Measurements from ENCODE around the gene GALNT2. TPM values are rescaled to one million over a fixed set of nuclear protein-coding genes. Genes with fewer than 3 reads are reported as not detected.

The GALNT2 gene
- total and polyA plus RNA-seq, 7 donors: 8.4 to 43.8 (median 37.1) TPM

DNA sequence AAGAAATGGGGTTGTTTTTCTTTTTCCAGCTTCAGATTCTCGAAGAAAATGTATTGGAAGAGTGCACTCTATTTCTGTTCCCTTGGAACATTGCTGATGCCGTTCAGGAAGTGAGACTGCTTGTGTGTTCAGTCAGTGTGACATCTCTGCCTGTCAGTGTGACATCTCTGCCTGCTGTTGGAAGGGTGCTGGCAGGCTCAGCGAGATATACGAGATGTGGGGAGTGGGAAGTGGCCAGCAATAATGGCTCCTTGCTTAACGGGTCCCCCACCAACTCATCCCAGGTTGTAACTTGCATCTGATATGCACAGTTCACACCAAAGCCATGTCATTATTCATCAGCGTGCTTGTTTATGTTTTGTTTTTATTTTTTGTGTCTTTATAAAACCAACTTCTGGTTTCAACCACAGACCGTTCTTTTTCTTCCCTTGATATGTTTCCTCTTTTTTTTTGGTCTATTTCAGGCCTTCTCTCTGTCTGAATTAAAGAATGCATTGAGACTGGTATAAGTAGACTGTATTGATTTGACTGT is 145.4 kb downstream of the GALNT2 start:
- Histone ChIP-seq H3K27me3 (no peaks in the 10 kb centered on the region), H3K9me3 (peaks cover 0 to 2% (median 0%) of the 10 kb centered on the region in 4 donors), H3K4me1 (peaks cover 0 to 17% (median 11%) of the 10 kb centered on the region in 4 donors), H3K27ac (peak overlapping the region in 2 of 4 donors; percentile 3 to 32), H3K4me3 (no peak overlapping the region), H3K36me3 (no peaks in the 10 kb centered on the region)
- 48 to 80% methylated on average over 7 of the region's 7 CpGs for WGBS, 2 donors
- DNase-seq: no peak
- intact Hi-C loops (cut with DNase I): loop anchor here (5.0 kb wide), 1 partner anchor 145 kb away; the partner anchor contains the start of gene GALNT2
- peak in 2 of 4 donors; percentile 8 to 40 for TF ChIP-seq POLR2AphosphoS5 (IDR thresholded peaks at IDR 0.05)
- TF ChIP-seq, protein P1, sequence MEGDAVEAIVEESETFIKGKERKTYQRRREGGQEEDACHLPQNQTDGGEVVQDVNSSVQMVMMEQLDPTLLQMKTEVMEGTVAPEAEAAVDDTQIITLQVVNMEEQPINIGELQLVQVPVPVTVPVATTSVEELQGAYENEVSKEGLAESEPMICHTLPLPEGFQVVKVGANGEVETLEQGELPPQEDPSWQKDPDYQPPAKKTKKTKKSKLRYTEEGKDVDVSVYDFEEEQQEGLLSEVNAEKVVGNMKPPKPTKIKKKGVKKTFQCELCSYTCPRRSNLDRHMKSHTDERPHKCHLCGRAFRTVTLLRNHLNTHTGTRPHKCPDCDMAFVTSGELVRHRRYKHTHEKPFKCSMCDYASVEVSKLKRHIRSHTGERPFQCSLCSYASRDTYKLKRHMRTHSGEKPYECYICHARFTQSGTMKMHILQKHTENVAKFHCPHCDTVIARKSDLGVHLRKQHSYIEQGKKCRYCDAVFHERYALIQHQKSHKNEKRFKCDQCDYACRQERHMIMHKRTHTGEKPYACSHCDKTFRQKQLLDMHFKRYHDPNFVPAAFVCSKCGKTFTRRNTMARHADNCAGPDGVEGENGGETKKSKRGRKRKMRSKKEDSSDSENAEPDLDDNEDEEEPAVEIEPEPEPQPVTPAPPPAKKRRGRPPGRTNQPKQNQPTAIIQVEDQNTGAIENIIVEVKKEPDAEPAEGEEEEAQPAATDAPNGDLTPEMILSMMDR (IDR thresholded peaks at IDR 0.05): no peak

DNA sequence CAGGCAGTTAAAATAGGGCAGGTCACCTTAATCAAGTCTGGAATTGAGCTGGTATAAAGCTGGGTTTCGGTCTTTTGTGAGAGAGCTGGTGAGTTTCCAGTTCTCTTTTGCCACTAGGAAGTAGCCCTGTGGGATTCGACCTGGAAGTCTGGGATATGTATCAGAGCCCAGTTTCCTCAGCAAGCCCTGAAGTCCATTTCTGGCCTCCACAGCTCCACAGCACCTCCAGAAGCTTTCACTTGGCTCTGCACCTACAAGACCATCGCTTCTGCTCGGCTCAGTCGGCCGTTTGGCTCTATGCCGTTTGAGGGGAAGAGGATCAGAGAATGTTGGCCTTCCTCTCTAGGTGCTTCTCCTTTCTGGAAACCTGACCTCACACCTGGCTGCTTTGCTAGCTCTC is 148.0 kb downstream of the GALNT2 start:
- Histone ChIP-seq H3K4me3 (no peak overlapping the region), H3K27ac (peak overlapping the region; percentile 12 to 38 (median 34)), H3K27me3 (no peaks in the 10 kb centered on the region), H3K4me1 (peaks cover 0 to 16% (median 11%) of the 10 kb centered on the region in 4 donors), H3K9me3 (peaks cover 0 to 2% (median 0%) of the 10 kb centered on the region in 4 donors), H3K36me3 (no peaks in the 10 kb centered on the region)
- TF ChIP-seq POLR2AphosphoS5 (IDR thresholded peaks at IDR 0.05): no peak
- TF ChIP-seq, protein P1 (IDR thresholded peaks at IDR 0.05): peak; percentile 23 to 52 (median 40)
- WGBS, 2 donors: 37 to 60% methylated on average over 7 of the region's 7 CpGs
- peak; percentile 87 for DNase-seq
- intact Hi-C loops (cut with DNase I): loop anchor here (5.0 kb wide), 1 partner anchor 553 kb away; no protein-coding TSS in a partner anchor

DNA sequence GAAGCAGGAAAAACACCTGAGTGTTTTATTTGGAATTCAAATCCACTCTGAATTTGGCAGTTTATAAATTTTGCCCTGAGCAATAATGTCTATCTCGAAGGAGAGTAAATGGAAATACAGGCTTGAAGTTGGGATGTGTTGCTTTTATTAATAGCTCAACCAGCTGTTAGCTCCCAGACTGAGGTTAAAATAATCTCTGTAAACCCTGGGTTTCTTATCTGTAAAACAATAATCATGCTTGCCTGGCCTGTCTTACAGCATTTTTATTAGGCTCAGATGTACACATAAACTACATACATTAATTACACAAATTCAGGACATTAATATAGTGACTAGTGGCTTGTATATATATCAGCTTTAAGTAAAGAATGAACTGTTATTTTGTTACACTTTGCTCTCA is 148.5 kb downstream of the GALNT2 start:
- DNase-seq: no peak
- Histone ChIP-seq H3K4me3 (no peak overlapping the region), H3K27ac (peak overlapping the region in 1 of 4 donors; percentile 38), H3K27me3 (no peaks in the 10 kb centered on the region), H3K4me1 (peaks cover 0 to 14% (median 11%) of the 10 kb centered on the region in 4 donors), H3K9me3 (peaks cover 0 to 2% (median 0%) of the 10 kb centered on the region in 4 donors), H3K36me3 (no peaks in the 10 kb centered on the region)
- TF ChIP-seq, protein P1 (IDR thresholded peaks at IDR 0.05): no peak
- TF ChIP-seq POLR2AphosphoS5 (IDR thresholded peaks at IDR 0.05) (no peak), EP300 (IDR thresholded peaks at IDR 0.05) (no peak), POLR2A (IDR thresholded peaks at IDR 0.05) (no peak)
- 26 to 71% methylated on average over 1 of the region's 1 CpG for WGBS, 2 donors
- intact Hi-C loops (cut with DNase I): loop anchor here (5.0 kb wide), 1 partner anchor 553 kb away; no protein-coding TSS in a partner anchor

DNA sequence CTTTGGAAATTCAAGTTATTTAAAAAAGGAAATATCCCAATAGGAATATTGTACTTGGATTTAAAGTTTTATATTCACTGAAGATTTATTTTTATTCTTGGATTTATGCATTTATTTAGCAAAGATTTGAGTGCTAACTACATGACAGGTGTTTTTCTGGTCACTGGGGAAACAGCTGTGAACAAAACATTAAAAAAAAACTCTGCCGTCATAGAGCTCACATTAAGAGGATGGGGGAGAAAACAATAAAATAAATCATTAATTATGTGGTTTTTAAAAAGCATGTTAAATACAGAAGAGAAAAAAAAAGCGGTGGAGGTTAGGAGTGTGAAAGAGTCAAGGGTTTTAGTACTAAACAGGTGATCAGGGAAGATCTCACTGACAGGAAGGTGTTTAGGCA is 149.9 kb downstream of the GALNT2 start:
- intact Hi-C loops (cut with DNase I): loop anchor here (5.0 kb wide), 1 partner anchor 555 kb away; no protein-coding TSS in a partner anchor
- peaks cover 0 to 20% (median 11%) of the 10 kb centered on the region in 4 donors for H3K4me1 ChIP-seq
- WGBS, 2 donors: 82 to 94% methylated on average over 2 of the region's 2 CpGs

More for the DNA sequence above, 149.9 kb downstream of the GALNT2 start:
- Histone ChIP-seq H3K36me3 (no peaks in the 10 kb centered on the region), H3K27ac (no peak overlapping the region), H3K27me3 (no peaks in the 10 kb centered on the region), H3K9me3 (peaks cover 0 to 2% (median 0%) of the 10 kb centered on the region in 4 donors), H3K4me3 (no peak overlapping the region)
- no peak for TF ChIP-seq POLR2A (IDR thresholded peaks at IDR 0.05)
- TF ChIP-seq EP300 (IDR thresholded peaks at IDR 0.05): no peak
- TF ChIP-seq POLR2AphosphoS5 (IDR thresholded peaks at IDR 0.05): no peak
- TF ChIP-seq, protein P1 (IDR thresholded peaks at IDR 0.05): no peak
- DNase-seq: no peak
